IMR-90 (cell line): ENCODE measurements around the gene COPZ2. TPM values are rescaled to one million over a fixed set of nuclear protein-coding genes. Genes with fewer than 3 reads are reported as not detected.

ENCODE experiments used
- ATAC-seq: fragments of 200-7000 bp; cut with Tn5 transposase; 2 replicates; pipeline ENCODE4 v1.9.1; 2020; ENCODE audit warnings: low read depth, mild to moderate bottlenecking, moderate library complexity
- BruUV-seq: library from RNA; stranded (reverse); fragments of 400-500 nt; replicated peaks from 2 replicates; lab custom pipeline; 2021; lab: Mats Ljungman, UMichigan
- CTCF ChIA-PET: fragments of 300-600 bp; formaldehyde crosslinking; extraction: SDS; loops from one replicate; lab custom pipeline; 2021; ENCODE audit warnings: antibody characterized with exemption; lab: Yijun Ruan, JAX
- POLR2A ChIA-PET: fragments of 300-600 bp; sonication (Branson Sonifier 250); formaldehyde crosslinking; loops from one replicate; lab custom pipeline; 2022; ENCODE audit warnings: antibody characterized with exemption; ENCODE audit not compliant: unreplicated experiment; lab: Charles Lee
- DNase-seq: peaks from one replicate; pipeline ENCODE4 v3.0.0; 2013
- H2AFZ ChIP-seq: replicated peaks from 2 replicates; pipeline ENCODE3; 2013; ENCODE audit warnings: low read length, mild to moderate bottlenecking; ENCODE audit not compliant: poor library complexity
- H2AK5ac ChIP-seq: 2 replicates; pipeline ENCODE4 v1.6.1; 2013; ENCODE audit warnings: low read depth, low read length, inconsistent platforms
- H2AK9ac ChIP-seq: replicated peaks from 2 replicates; pipeline ENCODE3; 2013; ENCODE audit warnings: mild to moderate bottlenecking, low read depth, low read length, moderate library complexity; ENCODE audit not compliant: poor library complexity
- H2BK120ac ChIP-seq: 2 replicates; pipeline ENCODE4 v1.6.1; 2013; ENCODE audit warnings: low read depth, low read length, inconsistent platforms
- H2BK15ac ChIP-seq: 3 replicates; pipeline ENCODE4 v1.6.1; 2013; ENCODE audit warnings: low read depth, low read length, inconsistent platforms
- H2BK20ac ChIP-seq: 2 replicates; pipeline ENCODE4 v1.6.1; 2013; ENCODE audit warnings: low read depth, mild to moderate bottlenecking, inconsistent platforms, low read length, moderate library complexity
- H2BK5ac ChIP-seq: 2 replicates; pipeline ENCODE4 v1.6.1; 2013; ENCODE audit warnings: mild to moderate bottlenecking, low read depth, low read length, inconsistent platforms; ENCODE audit not compliant: poor library complexity, severe bottlenecking
- H3K14ac ChIP-seq: replicated peaks from 2 replicates; pipeline ENCODE4 v1.6.1; 2013; ENCODE audit warnings: low read depth, low read length, inconsistent platforms
- H3K18ac ChIP-seq: 2 replicates; pipeline ENCODE4 v1.6.1; 2013; ENCODE audit warnings: low read depth, low read length, control low read depth
- H3K23ac ChIP-seq: 2 replicates; pipeline ENCODE4 v1.6.1; 2013; ENCODE audit warnings: low read depth, low read length, inconsistent platforms
- H3K27ac ChIP-seq: 2 replicates; pipeline ENCODE4 v1.5.1; 2013; ENCODE audit warnings: mild to moderate bottlenecking, control low read depth, low read length; ENCODE audit not compliant: insufficient read depth
- H3K27me3 ChIP-seq: 2 replicates; pipeline ENCODE4 v1.6.1; 2013; ENCODE audit warnings: low read length; ENCODE audit not compliant: control insufficient read depth, insufficient read depth
- H3K36me3 ChIP-seq: 2 replicates; pipeline ENCODE4 v1.6.1; 2013; ENCODE audit warnings: low read length, mixed read lengths; ENCODE audit not compliant: control insufficient read depth, insufficient read depth
- H3K4ac ChIP-seq: 2 replicates; pipeline ENCODE4 v1.6.1; 2013; ENCODE audit warnings: low read depth, low read length, inconsistent platforms
- H3K4me1 ChIP-seq: 2 replicates; pipeline ENCODE4 v1.6.1; 2013; ENCODE audit warnings: low read length, mixed read lengths; ENCODE audit not compliant: control insufficient read depth, insufficient read depth
- H3K4me2 ChIP-seq: 2 replicates; pipeline ENCODE4 v1.6.1; 2013; ENCODE audit warnings: low read depth, mild to moderate bottlenecking, control low read depth, low read length, moderate library complexity
- H3K4me3 ChIP-seq: 2 replicates; pipeline ENCODE4 v1.5.1; 2013; ENCODE audit warnings: low read depth, mild to moderate bottlenecking, control low read depth, low read length, moderate library complexity; ENCODE audit not compliant: insufficient read depth
- H3K56ac ChIP-seq: 2 replicates; pipeline ENCODE4 v1.6.1; 2013; ENCODE audit warnings: low read length, inconsistent platforms; ENCODE audit not compliant: insufficient read depth; ENCODE audit errors: extremely low read depth
- H3K79me1 ChIP-seq, 2 experiments: 2 replicates each; pipeline ENCODE4 v1.6.1; 2013; ENCODE audit warnings: low read length in 2 of 2, inconsistent platforms in 1 of 2, low read depth in 1 of 2
- H3K9ac ChIP-seq: 2 replicates; pipeline ENCODE4 v1.6.1; 2013; ENCODE audit warnings: low read depth, low read length, control low read depth
- H3K9me1 ChIP-seq: 2 replicates; pipeline ENCODE4 v1.6.1; 2013; ENCODE audit warnings: low read length, inconsistent platforms; ENCODE audit not compliant: insufficient read depth
- H3K9me3 ChIP-seq: 2 replicates; pipeline ENCODE4 v1.6.1; 2013; ENCODE audit warnings: low read length; ENCODE audit not compliant: control insufficient read depth, insufficient read depth
- H4K20me1 ChIP-seq: 2 replicates; pipeline ENCODE4 v1.6.1; 2013; ENCODE audit warnings: low read length, inconsistent platforms; ENCODE audit not compliant: insufficient read depth
- H4K5ac ChIP-seq: 2 replicates; pipeline ENCODE4 v1.6.1; 2013; ENCODE audit warnings: mild to moderate bottlenecking, low read depth, low read length, control low read depth
- H4K8ac ChIP-seq, 2 experiments: 2 replicates each; pipeline ENCODE4 v1.6.1; 2013; ENCODE audit warnings: low read depth in 2 of 2, low read length in 2 of 2, control low read depth in 1 of 2, inconsistent platforms in 1 of 2
- H4K91ac ChIP-seq: 2 replicates; pipeline ENCODE4 v1.6.1; 2013; ENCODE audit warnings: low read depth, low read length, inconsistent platforms; ENCODE audit not compliant: insufficient read depth
- BHLHE40 ChIP-seq: fragments of 150-350 bp; IDR thresholded peaks from 2 replicates; pipeline ENCODE4 v1.6.1; 2016; ENCODE audit warnings: mild to moderate bottlenecking, low read depth, low read length
- CHD1 ChIP-seq: IDR thresholded peaks from 2 replicates; pipeline ENCODE4 v1.6.1; 2012; ENCODE audit warnings: low read depth, low read length, improper control_type of control experiment
- FOS ChIP-seq: fragments of 150-350 bp; IDR thresholded peaks from 2 replicates; pipeline ENCODE4 v1.6.1; 2016; ENCODE audit warnings: low read depth, low read length
- POLR2A ChIP-seq: IDR thresholded peaks from 2 replicates; pipeline ENCODE4 v1.6.1; 2012; ENCODE audit warnings: mild to moderate bottlenecking, low read depth, low read length
- RAD21 ChIP-seq: IDR thresholded peaks from 2 replicates; pipeline ENCODE4 v1.6.1; 2012; ENCODE audit warnings: low read length, improper control_type of control experiment
- RFX5 ChIP-seq: IDR thresholded peaks from 2 replicates; pipeline ENCODE4 v1.8.0; 2012; ENCODE audit warnings: low read depth, mild to moderate bottlenecking, low read length, moderate library complexity
- SMC3 ChIP-seq: fragments of 150-350 bp; IDR thresholded peaks from 2 replicates; pipeline ENCODE4 v1.6.1; 2016; ENCODE audit warnings: low read depth, mild to moderate bottlenecking, antibody characterized with exemption, low read length, moderate library complexity
- WGBS, 2 experiments: methylation state at CpG; one replicate each; pipeline versions ENCODE4 v1.1.5 to v1.1.7; 2013; ENCODE audit warnings: missing lambda C conversion rate in 2 of 2; ENCODE audit not compliant: insufficient read length in 1 of 2; ENCODE audit errors: extremely low coverage in 2 of 2; 5-methylcytosine and 5-hydroxymethylcytosine counted together
- dilution Hi-C: fragments of 300-500 bp; cut with HindIII; formaldehyde crosslinking; loops from one replicate; pipeline ENCODE4 v1.14.3; 2018; ENCODE audit warnings: low sequenced_read_pairs; ENCODE audit not compliant: unreplicated experiment
- in situ Hi-C: fragments of 300-500 bp; cut with MboI; formaldehyde crosslinking; loops from 3 replicates; pipeline ENCODE4 v1.14.3; 2019; ENCODE audit warnings: low sequenced_read_pairs, inconsistent platforms, mixed read lengths
- intact Hi-C: fragments of 100-400 bp; cut with micrococcal nuclease; formaldehyde crosslinking; loops from 2 replicates; pipeline ENCODE4 v1.10.0; 2022
- polyA plus RNA-seq, 3 experiments: library from polyadenylated mRNA; depleted of rRNA; stranded (reverse); fragments of >200 nt; gene quantifications; 2 replicates each; pipeline ENCODE4 v1.2.3, GENCODE V29; 2012; ENCODE audit warnings: low replicate concordance in 1 of 3
- total RNA-seq: library from RNA; depleted of rRNA; stranded (reverse); fragments of >200 nt; gene quantifications from 2 replicates; pipeline ENCODE4 v1.2.3, GENCODE V29; 2012
- TF ChIP-seq, protein P1 (sequence below): fragments of 150-350 bp; IDR thresholded peaks from 2 replicates; pipeline ENCODE4 v1.6.1; 2016; ENCODE audit warnings: low read depth, mild to moderate bottlenecking, low read length, moderate library complexity, borderline replicate concordance

Gene COPZ2
- total and polyA plus RNA-seq, 2 of the 4 experiments (the other 2 are of a cell fraction) = 41.0 to 86.1 TPM

DNA sequence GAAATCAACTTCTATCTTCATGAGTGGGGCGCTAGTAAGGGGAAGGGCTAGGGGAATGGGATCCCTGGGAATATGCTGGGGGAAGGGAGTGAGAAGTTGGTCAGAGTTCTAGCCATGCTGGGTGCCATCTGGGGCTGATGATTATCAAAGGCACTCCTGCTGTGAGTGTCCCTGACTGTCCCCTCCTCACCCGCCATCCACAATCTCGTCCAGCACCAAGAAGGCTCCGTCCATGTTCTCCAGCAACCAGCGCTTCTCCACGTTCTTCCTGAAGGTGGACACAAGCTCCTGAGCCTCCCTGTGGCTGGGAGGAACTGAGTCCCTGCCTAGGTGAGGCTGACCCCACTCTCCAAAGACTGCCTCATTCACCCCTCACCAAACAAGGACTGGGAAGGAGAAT lies 5.6 kb downstream of the COPZ2 start:
- no peak overlapping the region for H2BK120ac ChIP-seq
- no peak overlapping the region for H2AFZ ChIP-seq
- H2BK20ac ChIP-seq = no peak overlapping the region
- no peak overlapping the region for H3K9ac ChIP-seq
- H2BK5ac ChIP-seq = no peak overlapping the region
- no peak overlapping the region for H3K56ac ChIP-seq
- peaks cover 6% of the 10 kb centered on the region for H3K9me1 ChIP-seq
- no peak for DNase-seq
- no peak overlapping the region for H3K4me2 ChIP-seq
- POLR2A ChIA-PET = no interaction called here
- ATAC-seq = no peak
- H4K5ac ChIP-seq = no peak overlapping the region
- peaks cover 5% of the 10 kb centered on the region for H3K4me1 ChIP-seq
- dilution Hi-C loops = no loop called here
- in situ Hi-C loops = loop anchor here (5.0 kb wide), 1 partner anchor 35 kb away; no protein-coding TSS in a partner anchor
- H3K27ac ChIP-seq = no peak overlapping the region
- WGBS, 2 experiments = no CpG with 5 or more reads among the region's 6 CpGs
- no TSS peak for BruUV-seq
- no peak overlapping the region for H2AK9ac ChIP-seq
- TF ChIP-seq CHD1 (no peak), RFX5 (no peak), POLR2A (no peak), RAD21 (no peak), SMC3 (no peak), FOS (no peak), BHLHE40 (no peak)
- TF ChIP-seq, protein P1, sequence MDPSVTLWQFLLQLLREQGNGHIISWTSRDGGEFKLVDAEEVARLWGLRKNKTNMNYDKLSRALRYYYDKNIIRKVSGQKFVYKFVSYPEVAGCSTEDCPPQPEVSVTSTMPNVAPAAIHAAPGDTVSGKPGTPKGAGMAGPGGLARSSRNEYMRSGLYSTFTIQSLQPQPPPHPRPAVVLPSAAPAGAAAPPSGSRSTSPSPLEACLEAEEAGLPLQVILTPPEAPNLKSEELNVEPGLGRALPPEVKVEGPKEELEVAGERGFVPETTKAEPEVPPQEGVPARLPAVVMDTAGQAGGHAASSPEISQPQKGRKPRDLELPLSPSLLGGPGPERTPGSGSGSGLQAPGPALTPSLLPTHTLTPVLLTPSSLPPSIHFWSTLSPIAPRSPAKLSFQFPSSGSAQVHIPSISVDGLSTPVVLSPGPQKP = no peak
- H3K14ac ChIP-seq = no peak overlapping the region
- H3K18ac ChIP-seq = no peak overlapping the region
- peaks cover 5 to 7% of the 10 kb centered on the region in 2 experiments for H3K79me1 ChIP-seq
- H2AK5ac ChIP-seq = no peak overlapping the region
- no peak overlapping the region for H3K23ac ChIP-seq
- no peaks in the 10 kb centered on the region for H3K27me3 ChIP-seq
- no peak overlapping the region for H4K8ac ChIP-seq
- H4K20me1 ChIP-seq = no peaks in the 10 kb centered on the region
- H3K4ac ChIP-seq = no peak overlapping the region
- peaks cover 10% of the 10 kb centered on the region for H3K36me3 ChIP-seq
- H4K91ac ChIP-seq = no peak overlapping the region
- CTCF ChIA-PET = interaction anchor here (0.6 to 0.7 kb wide), 2 partner anchors 257 to 580 kb away, joined by 3 to 9 read pairs; no protein-coding TSS in a partner anchor
- intact Hi-C loops = no loop called here
- H2BK15ac ChIP-seq = no peak overlapping the region
- no peaks in the 10 kb centered on the region for H3K9me3 ChIP-seq
- no peak overlapping the region for H3K4me3 ChIP-seq
